DMS 273 (cell line): ENCODE results near the gene OCA2.

ENCODE experiments used
- DNase-seq: peaks from one replicate; lab custom pipeline; 2025; ENCODE audit not compliant: unreplicated experiment; lab: John Stamatoyannopoulos, UW

OCA2 gene

GRCh38 chr15:28081594-28081993, 17.5 kb downstream of the OCA2 start:
- no peak for DNase-seq

GRCh38 chr15:28080386-28080785, 18.7 kb downstream of the OCA2 start:
- DNase-seq: no peak

DNA sequence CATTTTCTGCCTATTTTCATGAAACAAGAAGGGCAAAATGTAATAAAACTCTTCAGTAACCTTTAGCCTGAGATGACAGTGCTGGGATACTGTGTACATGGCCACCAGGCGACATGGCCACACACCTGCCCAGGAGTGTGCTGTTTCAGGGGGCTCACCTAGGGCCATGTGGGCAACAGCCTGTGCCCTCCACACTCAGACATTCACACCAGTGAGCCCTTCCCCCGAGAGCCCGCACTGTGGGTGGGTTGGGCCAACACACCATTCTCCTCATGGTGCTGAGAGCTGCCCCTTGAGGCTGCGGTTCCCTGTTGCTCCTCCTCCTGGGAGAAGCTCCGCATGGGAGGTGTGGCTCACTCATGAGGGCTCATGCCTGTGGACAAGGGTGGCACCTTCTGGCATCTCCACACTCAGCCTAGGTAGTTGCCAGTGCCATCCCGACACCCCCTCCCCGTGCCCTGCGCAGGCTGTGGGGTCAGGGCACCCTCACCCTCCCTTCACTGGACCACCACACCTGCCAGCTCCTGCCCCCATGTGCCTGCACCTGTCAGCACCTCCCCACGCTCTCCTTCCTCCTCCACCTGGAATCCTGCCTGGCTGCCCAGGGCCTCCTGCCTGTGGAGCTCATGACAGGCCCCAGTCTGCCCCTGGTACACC, 19.7 kb downstream of the OCA2 start:
- DNase-seq: no peak

DNA sequence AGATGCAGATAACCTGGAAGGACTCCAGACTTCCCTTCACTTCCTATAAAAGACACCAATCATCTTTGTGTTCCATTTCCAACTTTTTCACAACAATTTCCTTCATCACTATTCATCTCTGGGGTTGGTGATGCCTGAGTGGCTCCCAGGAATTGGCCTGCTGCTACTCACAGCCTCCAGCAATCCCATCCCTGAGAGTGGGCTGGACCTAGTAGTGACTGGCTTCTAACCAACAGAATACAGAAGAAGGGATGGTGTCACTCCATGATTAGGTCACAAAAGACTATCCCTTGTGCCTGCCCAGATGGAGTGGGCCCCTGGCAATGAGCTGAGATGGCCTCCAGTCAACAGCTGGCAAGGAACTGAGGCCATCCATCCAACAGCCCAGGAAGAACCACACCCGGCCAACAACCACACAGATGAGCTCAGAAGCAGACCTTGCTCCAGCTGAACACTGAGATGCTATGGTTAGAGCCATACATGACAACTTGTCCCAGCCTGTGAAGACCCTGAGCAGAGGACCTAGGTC, 20.9 kb downstream of the OCA2 start:
- no peak for DNase-seq

DNA sequence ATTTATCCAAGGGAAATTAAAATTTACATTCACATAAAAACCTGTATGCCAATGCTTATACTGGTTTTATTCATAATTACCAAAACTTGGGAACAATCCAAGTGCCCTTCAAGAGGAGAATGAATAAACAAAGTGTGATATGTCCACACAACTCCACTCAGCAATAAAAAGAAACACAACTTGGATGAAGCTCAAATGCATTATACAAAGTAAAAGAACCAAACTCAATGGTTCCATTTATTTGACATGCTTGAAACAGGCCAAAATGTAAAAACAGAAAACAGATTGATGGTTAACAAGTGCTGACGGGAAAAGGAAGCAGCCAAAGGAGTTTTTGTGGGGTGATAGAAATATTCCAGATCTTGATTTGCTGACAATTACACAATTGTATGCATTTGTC, 23.5 kb downstream of the OCA2 start:
- DNase-seq: no peak

GRCh38 chr15:28068930-28069329, 30.2 kb downstream of the OCA2 start:
- no peak for DNase-seq

GRCh38 chr15:28066231-28066630, 32.9 kb downstream of the OCA2 start:
- no peak for DNase-seq

DNA sequence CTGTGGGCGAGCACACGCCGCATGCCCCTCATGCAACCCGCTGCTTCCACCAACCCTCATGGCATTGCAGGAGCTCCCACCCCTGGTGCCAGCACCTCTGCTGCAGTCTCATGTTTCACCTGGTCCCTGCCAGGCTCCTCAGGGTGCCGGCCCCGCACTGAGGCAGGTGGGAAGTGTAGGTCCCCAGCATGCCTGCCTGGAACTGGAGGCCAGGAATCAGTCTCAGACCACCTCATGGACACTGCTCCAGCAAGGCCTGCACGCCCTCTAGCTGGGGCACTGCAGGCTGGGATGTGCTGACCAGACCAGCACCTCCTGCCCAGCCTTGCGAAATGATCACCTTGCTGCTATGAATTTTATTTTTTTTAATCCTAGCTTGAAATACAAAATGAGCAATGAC, 39.1 kb downstream of the OCA2 start:
- DNase-seq: no peak

GRCh38 chr15:28058082-28058481, 41.0 kb downstream of the OCA2 start:
- DNase-seq: no peak

GRCh38 chr15:28051955-28052633, 47.0 kb downstream of the OCA2 start:
- DNase-seq: peak; percentile 74

GRCh38 chr15:28049581-28049980, 49.5 kb downstream of the OCA2 start:
- DNase-seq: no peak

DNA sequence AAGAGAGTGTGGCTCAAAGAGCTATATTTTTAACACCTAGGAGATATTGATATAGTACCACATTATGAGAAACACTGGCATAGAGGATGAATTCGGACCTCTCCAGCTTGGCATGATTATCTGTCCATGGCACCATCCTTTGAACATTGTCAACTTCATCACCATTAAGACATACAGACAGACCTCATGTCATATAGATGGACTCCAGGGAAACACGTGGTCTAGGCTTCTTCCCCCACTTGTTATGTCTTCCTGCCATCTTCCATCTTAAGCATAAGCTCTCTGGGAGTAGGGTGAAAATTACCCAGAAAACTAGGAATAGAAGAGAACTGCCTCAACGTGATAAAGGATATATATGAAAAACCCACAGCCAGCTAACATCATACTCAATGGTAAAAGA, 51.8 kb downstream of the OCA2 start:
- DNase-seq: no peak

DNA sequence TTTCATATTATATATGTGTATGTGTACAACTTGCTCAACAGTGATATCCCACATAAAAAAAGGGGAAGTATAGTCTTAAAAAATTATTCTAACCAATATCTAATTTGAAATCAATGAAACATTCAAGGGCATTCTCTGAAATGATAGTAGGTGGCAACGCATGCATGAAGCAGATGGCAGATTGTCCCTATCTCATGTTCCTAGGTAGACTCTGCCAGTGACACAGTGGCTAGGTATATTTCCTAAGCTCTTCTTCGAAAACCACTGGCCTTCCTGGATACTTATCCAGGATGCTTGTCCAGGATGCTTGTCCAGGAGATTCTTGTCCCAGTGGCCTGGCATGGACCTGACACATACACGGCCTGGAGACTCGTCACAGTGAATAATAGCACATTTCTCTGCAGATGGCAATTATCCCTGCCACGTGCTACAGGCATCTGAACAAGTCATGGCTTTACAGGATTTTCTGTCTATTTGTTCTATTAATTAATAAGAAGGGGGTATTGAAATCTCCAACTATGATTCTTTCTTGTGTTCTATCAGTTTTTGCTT, 54.9 kb downstream of the OCA2 start:
- peak; percentile 56 for DNase-seq

GRCh38 chr15:28043691-28044091, 55.4 kb downstream of the OCA2 start:
- DNase-seq: peak; percentile 80

- no peak for DNase-seq
These were observed 61.0 kb downstream of the OCA2 start for GRCh38 chr15:28037969-28038590.

DNA sequence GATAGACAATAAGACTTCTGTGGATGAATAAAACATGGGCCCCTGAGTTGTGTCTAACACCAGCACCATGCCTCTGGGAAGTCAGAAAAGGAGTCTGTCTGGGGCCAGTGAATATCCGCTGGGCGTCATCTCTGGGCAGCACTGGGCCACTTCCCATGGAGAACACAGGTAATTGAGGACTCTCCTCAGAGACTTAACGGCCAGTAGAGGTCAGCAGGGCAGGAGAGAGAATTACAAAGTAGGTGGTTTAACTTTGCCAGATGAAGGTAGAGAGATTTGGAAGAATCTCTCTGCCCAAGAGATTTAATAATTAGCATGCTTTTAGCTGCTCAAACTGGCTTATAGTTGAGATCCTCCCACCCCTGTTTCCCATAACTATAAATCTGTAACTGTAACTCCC, 65.7 kb downstream of the OCA2 start:
- no peak for DNase-seq

DNA sequence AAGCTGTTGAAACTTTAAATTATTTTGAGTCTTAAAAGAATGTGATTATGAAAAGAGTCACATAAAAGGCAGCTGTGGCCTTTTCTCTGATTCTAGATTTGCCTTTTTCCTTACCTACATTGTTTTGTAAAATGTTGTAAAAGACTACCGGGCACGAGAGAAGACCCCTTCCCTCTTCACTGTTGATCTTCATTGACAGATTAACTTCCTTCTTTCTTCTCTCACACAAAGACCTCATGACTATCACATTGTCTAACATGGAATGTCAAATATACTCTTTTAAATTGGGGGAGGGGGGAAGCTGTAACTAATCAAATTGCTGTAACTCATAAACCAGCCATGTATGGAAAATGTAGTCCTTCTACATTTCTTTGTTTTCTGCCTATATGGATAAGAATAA, 68.3 kb downstream of the OCA2 start:
- DNase-seq: no peak

DNA sequence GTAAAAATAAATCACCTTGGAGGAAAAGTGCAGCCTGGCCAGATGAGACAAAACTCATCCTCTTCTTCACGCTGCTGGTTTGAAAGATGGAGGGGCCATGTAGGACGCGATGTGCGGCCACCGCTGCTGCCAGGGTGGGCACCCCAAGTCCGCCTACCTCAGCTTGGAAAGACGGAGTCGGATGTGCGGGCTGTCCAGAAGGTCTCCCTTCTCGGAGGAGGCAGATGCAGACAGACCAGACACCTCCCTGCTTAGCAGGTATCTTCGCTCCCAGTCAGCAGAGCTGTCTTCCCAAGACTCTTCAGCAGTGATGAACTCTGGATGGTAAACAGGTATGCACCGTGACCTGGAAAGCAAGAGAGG, 71.4 kb downstream of the OCA2 start:
- no peak for DNase-seq

GRCh38 chr15:28026764-28027713, 72.1 kb downstream of the OCA2 start:
- DNase-seq: no peak

GRCh38 chr15:28026221-28026620, 72.9 kb downstream of the OCA2 start:
- DNase-seq: no peak

DNA sequence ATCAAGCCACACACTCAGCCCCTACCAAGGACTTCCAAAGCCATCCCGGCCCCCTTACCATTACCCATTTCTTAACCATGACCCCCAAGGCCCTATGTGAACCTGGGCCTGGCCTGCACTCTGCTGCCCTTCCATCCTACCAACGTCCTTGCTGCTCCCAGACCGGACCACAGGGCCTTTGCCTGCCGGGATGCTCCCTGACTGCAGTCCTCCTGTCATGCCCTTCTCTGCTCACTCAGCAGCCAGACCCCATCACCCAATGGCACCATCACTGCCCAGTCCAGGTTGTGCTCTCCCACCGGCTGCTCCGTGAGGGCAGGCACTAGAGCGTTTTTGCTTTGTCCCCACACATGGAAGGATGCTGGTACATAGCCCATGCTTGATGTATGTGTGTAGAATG, 73.7 kb downstream of the OCA2 start:
- no peak for DNase-seq
